Lung (tissue), 12 donors: Measurements from ENCODE around the gene ZCCHC2. TPM values are rescaled to one million over a fixed set of nuclear protein-coding genes. Genes with fewer than 3 reads are reported as not detected.

Experiments
- ATAC-seq: fragments of 200-7000 bp; cut with Tn5 transposase; one replicate; pipeline ENCODE4 v1.9.1; 2020; ENCODE audit warnings: moderate number of reproducible peaks; ENCODE audit not compliant: insufficient read depth, low FRiP score
- DNase-seq, 3 donors: peaks; one replicate each; pipeline ENCODE4 v3.0.0-alpha.2; 2013 to 2017
- H3K27ac ChIP-seq, 2 donors: one replicate each; pipeline ENCODE4 v1.5.1; 2013; ENCODE audit warnings: mild to moderate bottlenecking in 2 of 2, moderate library complexity in 2 of 2, control low read depth in 1 of 2, inconsistent platforms in 1 of 2, low read depth in 1 of 2, low read length in 1 of 2
- H3K27me3 ChIP-seq, 3 donors: one replicate each; pipeline ENCODE4 v1.5.1; 2013; ENCODE audit warnings: low read length in 2 of 3; ENCODE audit not compliant: control insufficient read depth in 3 of 3, insufficient read depth in 3 of 3
- H3K36me3 ChIP-seq, 4 donors: one replicate each; pipeline ENCODE4 v1.5.1; 2013; ENCODE audit warnings: low read length in 4 of 4, mild to moderate bottlenecking in 1 of 4, moderate library complexity in 1 of 4; ENCODE audit not compliant: control insufficient read depth in 4 of 4, insufficient read depth in 4 of 4
- H3K4me1 ChIP-seq, 5 donors: one replicate each; pipeline ENCODE4 v1.5.1; 2013; ENCODE audit warnings: low read length in 5 of 5, mild to moderate bottlenecking in 2 of 5, moderate library complexity in 1 of 5; ENCODE audit not compliant: control insufficient read depth in 5 of 5, insufficient read depth in 5 of 5
- H3K4me3 ChIP-seq: one replicate; pipeline ENCODE4 v1.5.1; 2013; ENCODE audit warnings: mild to moderate bottlenecking, control low read depth, moderate library complexity
- H3K9ac ChIP-seq, 2 donors: one replicate each; pipeline ENCODE4 v1.5.1; 2013; ENCODE audit warnings: low read length in 2 of 2, control low read depth in 1 of 2; ENCODE audit not compliant: insufficient read depth in 1 of 2
- H3K9me3 ChIP-seq, 4 donors: one replicate each; pipeline ENCODE4 v1.5.1; 2013; ENCODE audit warnings: low read length in 3 of 4, mild to moderate bottlenecking in 1 of 4, moderate library complexity in 1 of 4; ENCODE audit not compliant: control insufficient read depth in 4 of 4, insufficient read depth in 3 of 4
- WGBS, 2 donors: extraction: QIAGEN DNeasy Blood & Tissue Kit; methylation state at CpG; one replicate each; pipeline ENCODE4 v1.1.7; 2013; 5-methylcytosine and 5-hydroxymethylcytosine counted together
- polyA plus RNA-seq, 2 donors: library from polyadenylated mRNA; stranded (reverse); fragments of 200-250 nt; gene quantifications; one replicate each; pipeline ENCODE4 v1.2.1, GENCODE V29; 2013
- total RNA-seq, 2 donors: library from RNA; depleted of rRNA in 1 of 2; stranded (reverse); fragments of >200 nt in 1 of 2; gene quantifications; one replicate each; pipeline ENCODE4 v1.2.1, GENCODE V29; 2014 to 2021
- TF ChIP-seq, protein P1 (sequence below): IDR thresholded peaks from 2 replicates; pipeline ENCODE4 v1.5.1; 2012; ENCODE audit warnings: mild to moderate bottlenecking; ENCODE audit errors: control extremely low read depth, extremely low read depth
- donor health status: control.
- donor health status: control.
- donor health status: Bipolar disorder and iron deficiency.
- donor health status: healthy.
- donor health status: DM: yes; HTN: yes; CAD: no.

ZCCHC2 gene
- total and polyA plus RNA-seq, 4 donors: 9.3 to 33.9 (median 18.6) TPM

DNA sequence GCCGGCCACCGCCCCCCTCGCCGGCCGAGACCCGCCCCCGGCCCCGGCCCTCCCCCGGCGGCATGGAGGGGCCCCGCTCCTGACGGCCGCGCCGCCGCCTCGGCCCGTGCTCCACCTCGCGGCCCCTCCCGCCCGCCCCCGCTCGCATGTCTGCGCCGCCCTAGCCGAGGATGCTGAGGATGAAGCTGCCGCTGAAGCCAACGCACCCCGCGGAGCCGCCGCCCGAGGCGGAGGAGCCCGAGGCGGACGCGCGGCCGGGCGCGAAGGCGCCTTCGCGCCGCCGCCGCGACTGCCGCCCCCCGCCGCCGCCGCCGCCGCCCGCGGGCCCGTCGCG, 397 bp downstream of the ZCCHC2 start:
- ATAC-seq: no peak
- TF ChIP-seq, protein P1, sequence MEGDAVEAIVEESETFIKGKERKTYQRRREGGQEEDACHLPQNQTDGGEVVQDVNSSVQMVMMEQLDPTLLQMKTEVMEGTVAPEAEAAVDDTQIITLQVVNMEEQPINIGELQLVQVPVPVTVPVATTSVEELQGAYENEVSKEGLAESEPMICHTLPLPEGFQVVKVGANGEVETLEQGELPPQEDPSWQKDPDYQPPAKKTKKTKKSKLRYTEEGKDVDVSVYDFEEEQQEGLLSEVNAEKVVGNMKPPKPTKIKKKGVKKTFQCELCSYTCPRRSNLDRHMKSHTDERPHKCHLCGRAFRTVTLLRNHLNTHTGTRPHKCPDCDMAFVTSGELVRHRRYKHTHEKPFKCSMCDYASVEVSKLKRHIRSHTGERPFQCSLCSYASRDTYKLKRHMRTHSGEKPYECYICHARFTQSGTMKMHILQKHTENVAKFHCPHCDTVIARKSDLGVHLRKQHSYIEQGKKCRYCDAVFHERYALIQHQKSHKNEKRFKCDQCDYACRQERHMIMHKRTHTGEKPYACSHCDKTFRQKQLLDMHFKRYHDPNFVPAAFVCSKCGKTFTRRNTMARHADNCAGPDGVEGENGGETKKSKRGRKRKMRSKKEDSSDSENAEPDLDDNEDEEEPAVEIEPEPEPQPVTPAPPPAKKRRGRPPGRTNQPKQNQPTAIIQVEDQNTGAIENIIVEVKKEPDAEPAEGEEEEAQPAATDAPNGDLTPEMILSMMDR: no peak
- peaks cover 2 to 33% (median 4%) of the 10 kb centered on the region in 5 donors for H3K4me1 ChIP-seq
- H3K27me3 ChIP-seq: peaks cover 0 to 19% (median 12%) of the 10 kb centered on the region in 3 donors
- H3K9me3 ChIP-seq: no peaks in the 10 kb centered on the region
- 0% methylated on average over 31 to 62 of the region's 62 CpGs for WGBS, 2 donors
- peak overlapping the region; percentile 31 for H3K4me3 ChIP-seq
- peak overlapping the region; percentile 94 to 100 for H3K27ac ChIP-seq
- H3K36me3 ChIP-seq: no peaks in the 10 kb centered on the region
- no peak overlapping the region for H3K9ac ChIP-seq
- DNase-seq: no peak

DNA sequence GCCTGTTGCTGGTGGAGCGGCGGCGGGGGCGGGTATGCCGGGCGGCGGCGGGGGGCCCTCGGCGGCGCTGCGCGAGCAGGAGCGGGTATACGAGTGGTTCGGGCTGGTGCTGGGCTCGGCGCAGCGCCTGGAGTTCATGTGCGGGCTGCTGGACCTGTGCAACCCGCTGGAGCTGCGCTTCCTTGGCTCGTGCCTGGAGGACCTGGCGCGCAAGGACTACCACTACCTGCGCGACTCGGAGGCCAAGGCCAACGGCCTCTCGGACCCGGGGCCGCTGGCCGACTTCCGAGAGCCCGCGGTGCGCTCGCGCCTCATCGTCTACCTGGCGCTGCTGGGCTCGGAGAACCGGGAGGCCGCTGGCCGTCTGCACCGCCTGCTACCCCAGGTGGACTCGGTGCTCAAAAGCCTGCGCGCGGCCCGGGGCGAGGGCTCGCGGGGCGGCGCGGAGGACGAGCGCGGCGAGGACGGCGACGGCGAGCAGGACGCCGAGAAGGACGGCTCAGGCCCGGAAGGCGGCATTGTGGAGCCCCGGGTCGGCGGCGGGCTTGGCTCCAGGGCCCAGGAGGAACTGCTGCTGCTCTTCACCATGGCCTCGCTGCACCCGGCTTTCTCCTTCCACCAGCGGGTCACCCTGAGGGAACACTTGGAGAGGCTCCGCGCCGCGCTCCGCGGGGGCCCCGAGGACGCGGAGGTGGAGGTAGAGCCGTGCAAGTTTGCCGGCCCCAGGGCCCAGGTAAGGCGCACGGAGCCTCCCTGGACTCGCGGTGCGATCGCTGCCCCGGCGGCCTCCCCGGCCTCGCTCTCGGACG, 1.0 kb downstream of the ZCCHC2 start:
- Histone ChIP-seq H3K27me3 (peaks cover 0 to 19% (median 12%) of the 10 kb centered on the region in 3 donors), H3K9ac (peak overlapping the region in 1 of 2 donors; percentile 28), H3K27ac (peak overlapping the region; percentile 98 to 100), H3K9me3 (no peaks in the 10 kb centered on the region), H3K36me3 (no peaks in the 10 kb centered on the region), H3K4me3 (peak overlapping the region; percentile 89), H3K4me1 (peaks cover 2 to 33% (median 4%) of the 10 kb centered on the region in 5 donors)
- TF ChIP-seq, protein P1: no peak
- DNase-seq (peak; percentile 57 to 66 (median 58)), ATAC-seq (no peak)
- 0 to 1% methylated on average over 52 to 100 of the region's 100 CpGs for WGBS, 2 donors

DNA sequence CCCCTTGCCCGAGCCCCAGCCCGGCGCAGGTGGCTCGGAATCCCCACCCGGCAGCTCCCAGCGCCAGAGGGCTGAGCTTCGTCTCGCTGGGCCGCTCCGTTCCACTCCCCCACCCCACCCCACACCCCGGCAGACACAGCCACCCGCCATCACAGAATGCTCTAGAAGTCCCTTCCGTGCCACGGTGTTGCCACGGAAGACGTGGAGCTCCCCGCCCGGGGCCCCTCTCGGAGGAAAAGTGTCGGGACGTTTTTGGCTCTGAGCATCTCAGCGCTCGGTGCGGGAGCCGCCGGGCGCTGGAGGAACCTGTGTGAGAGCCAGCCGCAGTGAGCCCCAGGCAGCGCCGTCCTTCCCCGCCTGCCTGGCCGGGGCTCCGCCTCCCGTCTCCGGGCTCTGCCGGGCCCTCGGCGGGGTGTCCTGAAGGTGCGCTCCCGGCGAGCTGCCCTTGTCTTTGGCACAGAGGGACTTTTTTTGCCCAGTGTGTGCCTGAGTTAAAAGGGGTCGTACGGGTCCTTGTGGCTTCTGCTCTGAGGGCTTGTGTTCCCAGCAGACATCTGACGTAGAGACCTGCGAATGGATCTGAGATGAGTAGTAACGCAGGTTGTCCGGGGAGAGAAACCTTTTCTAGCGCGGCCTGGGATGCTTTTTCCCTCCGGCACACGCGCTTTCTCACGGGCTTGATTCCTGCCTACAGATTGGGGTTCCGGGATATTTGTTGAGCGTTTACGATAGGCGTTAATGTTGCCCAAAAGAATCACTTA, 1.8 kb downstream of the ZCCHC2 start:
- peaks cover 4 to 33% (median 4%) of the 10 kb centered on the region in 5 donors for H3K4me1 ChIP-seq
- ATAC-seq (no peak), DNase-seq (peak; percentile 42 to 59 (median 53))

More for the DNA sequence above, 1.8 kb downstream of the ZCCHC2 start:
- WGBS, 2 donors: 1 to 3% methylated on average over 54 to 57 of the region's 57 CpGs
- H3K36me3 ChIP-seq: no peaks in the 10 kb centered on the region
- no peaks in the 10 kb centered on the region for H3K9me3 ChIP-seq
- TF ChIP-seq, protein P1: no peak
- H3K4me3 ChIP-seq: peak overlapping the region; percentile 89
- peaks cover 0 to 19% (median 12%) of the 10 kb centered on the region in 3 donors for H3K27me3 ChIP-seq
- H3K27ac ChIP-seq: peak overlapping the region; percentile 98 to 100
- peak overlapping the region; percentile 28 to 46 for H3K9ac ChIP-seq
